ENCODE data around the gene ZNF740.

DNA sequence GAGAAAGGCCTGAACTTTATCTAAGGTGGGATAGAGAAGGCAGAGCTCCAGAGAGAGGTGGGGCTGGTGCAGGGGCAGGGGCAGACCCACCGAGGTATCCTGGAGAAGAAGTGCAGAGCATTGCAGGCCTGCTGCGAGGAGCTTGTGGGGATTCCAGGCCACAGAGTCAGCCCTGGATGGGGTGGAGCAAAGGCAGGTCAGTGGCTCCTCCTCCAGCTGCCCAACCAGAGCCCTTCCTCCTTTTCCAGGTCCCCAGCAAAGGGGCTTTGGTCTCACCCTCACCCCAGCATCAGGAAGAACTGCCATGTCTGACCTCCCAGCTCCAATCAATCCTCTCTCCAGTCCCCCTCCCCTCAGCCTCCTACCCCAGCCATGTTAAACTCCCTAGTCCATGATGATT lies 19.8 kb upstream of the ZNF740 start:
- TF ChIP-seq POLR2AphosphoS5 (IDR thresholded peaks at IDR 0.05; ENCODE audit: low read depth, low read length) (no peak), TAF1 (IDR thresholded peaks at IDR 0.05; ENCODE audit: borderline replicate concordance, low read depth, low read length) (no peak)

All from GM12892 (cell line).